A549 treated with GW870086 at 1 μM for 4 hours (cell line): ENCODE results near the gene CPB1. TPM values are rescaled to one million over a fixed set of nuclear protein-coding genes. Genes with fewer than 3 reads are reported as not detected.

Experiments
- total RNA-seq: library from RNA; stranded (reverse); fragments of 200-300 nt; extraction: Qiagen RNA extraction; gene quantifications from 5 replicates; pipeline ENCODE4 v1.2.3, GENCODE V29; 2022; ENCODE audit warnings: low read depth

Gene CPB1
- not detected in 5 replicates for total RNA-seq

GRCh38 chr3:148827585-148827984 is at the start of gene CPB1:
Gene CPB1 (plus strand): TSS chr3:148827811. CDS start chr3:148827824, 13 bp downstream.

GRCh38 chr3:148865049-148865448 is 37.4 kb downstream of the CPB1 start, which contains the start of gene CPA3:
Gene CPA3 (plus strand): TSS chr3:148865296. CDS start chr3:148865308, 12 bp downstream.

Other genes with a start within 250 kb of the CPB1 start
- gene AGTR1, start 129.9 kb upstream of the CPB1 start, total RNA-seq, result 0.49 to 0.77 TPM (median 0.55 TPM) in 5 replicates
- not detected in 5 replicates for gene CPA3, start 37.5 kb downstream of the CPB1 start, total RNA-seq
- gene GYG1, start 163.7 kb downstream of the CPB1 start, total RNA-seq, result 33.9 to 40.6 TPM (median 34.6 TPM) in 5 replicates